ENCODE data around the gene PSMA6.
"Not testable (repeated sequence)": the region's sequence is repeated elsewhere in the genome, so short reads cannot be mapped to it uniquely, and the experiment has no call there.

GRCh38 chr14:35301334-35301733 lies 9.2 kb downstream of the PSMA6 start:
- TF ChIP-seq SP1 (CRISPR knock-in tag; conservative IDR thresholded peaks at IDR 0.05); ZNF423 (CRISPR knock-in tag; IDR thresholded peaks at IDR 0.05); ESRRA (CRISPR knock-in tag; IDR thresholded peaks at IDR 0.05; ENCODE audit: borderline replicate concordance); HMGXB4 (CRISPR knock-in tag; IDR thresholded peaks at IDR 0.05): not testable (repeated sequence)
- TF ChIP-seq, protein P1, sequence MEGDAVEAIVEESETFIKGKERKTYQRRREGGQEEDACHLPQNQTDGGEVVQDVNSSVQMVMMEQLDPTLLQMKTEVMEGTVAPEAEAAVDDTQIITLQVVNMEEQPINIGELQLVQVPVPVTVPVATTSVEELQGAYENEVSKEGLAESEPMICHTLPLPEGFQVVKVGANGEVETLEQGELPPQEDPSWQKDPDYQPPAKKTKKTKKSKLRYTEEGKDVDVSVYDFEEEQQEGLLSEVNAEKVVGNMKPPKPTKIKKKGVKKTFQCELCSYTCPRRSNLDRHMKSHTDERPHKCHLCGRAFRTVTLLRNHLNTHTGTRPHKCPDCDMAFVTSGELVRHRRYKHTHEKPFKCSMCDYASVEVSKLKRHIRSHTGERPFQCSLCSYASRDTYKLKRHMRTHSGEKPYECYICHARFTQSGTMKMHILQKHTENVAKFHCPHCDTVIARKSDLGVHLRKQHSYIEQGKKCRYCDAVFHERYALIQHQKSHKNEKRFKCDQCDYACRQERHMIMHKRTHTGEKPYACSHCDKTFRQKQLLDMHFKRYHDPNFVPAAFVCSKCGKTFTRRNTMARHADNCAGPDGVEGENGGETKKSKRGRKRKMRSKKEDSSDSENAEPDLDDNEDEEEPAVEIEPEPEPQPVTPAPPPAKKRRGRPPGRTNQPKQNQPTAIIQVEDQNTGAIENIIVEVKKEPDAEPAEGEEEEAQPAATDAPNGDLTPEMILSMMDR (IDR thresholded peaks at IDR 0.05), result not testable (repeated sequence)
